Fibroblast of villous mesenchyme (primary cell): Measurements from ENCODE around the gene MIS18BP1. TPM values are rescaled to one million over a fixed set of nuclear protein-coding genes. Genes with fewer than 3 reads are reported as not detected.

Experiments used
- DNase-seq: peaks from one replicate; pipeline ENCODE4 v3.0.0-alpha.2; 2010; ENCODE audit warnings: low read depth
- H3K4me3 ChIP-seq: 2 replicates; pipeline ENCODE4 v1.5.1; 2011; ENCODE audit warnings: low read depth, mild to moderate bottlenecking, low read length
- total RNA-seq: library from RNA; depleted of rRNA; stranded (reverse); fragments of >200 nt; gene quantifications from 2 replicates; pipeline ENCODE4 v1.2.3, GENCODE V29; 2012
- TF ChIP-seq, protein P1 (sequence below): IDR thresholded peaks from 2 replicates; pipeline ENCODE4 v1.5.1; 2012; ENCODE audit warnings: low read depth, mild to moderate bottlenecking, low read length; ENCODE audit not compliant: insufficient read depth

Gene MIS18BP1
- total RNA-seq, 1 donor = 40.6 TPM

GRCh38 chr14:45212231-45212630 lies 40.8 kb downstream of the MIS18BP1 start:
- no peak overlapping the region for H3K4me3 ChIP-seq
- TF ChIP-seq, protein P1, sequence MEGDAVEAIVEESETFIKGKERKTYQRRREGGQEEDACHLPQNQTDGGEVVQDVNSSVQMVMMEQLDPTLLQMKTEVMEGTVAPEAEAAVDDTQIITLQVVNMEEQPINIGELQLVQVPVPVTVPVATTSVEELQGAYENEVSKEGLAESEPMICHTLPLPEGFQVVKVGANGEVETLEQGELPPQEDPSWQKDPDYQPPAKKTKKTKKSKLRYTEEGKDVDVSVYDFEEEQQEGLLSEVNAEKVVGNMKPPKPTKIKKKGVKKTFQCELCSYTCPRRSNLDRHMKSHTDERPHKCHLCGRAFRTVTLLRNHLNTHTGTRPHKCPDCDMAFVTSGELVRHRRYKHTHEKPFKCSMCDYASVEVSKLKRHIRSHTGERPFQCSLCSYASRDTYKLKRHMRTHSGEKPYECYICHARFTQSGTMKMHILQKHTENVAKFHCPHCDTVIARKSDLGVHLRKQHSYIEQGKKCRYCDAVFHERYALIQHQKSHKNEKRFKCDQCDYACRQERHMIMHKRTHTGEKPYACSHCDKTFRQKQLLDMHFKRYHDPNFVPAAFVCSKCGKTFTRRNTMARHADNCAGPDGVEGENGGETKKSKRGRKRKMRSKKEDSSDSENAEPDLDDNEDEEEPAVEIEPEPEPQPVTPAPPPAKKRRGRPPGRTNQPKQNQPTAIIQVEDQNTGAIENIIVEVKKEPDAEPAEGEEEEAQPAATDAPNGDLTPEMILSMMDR = no peak
- no peak for DNase-seq

DNA sequence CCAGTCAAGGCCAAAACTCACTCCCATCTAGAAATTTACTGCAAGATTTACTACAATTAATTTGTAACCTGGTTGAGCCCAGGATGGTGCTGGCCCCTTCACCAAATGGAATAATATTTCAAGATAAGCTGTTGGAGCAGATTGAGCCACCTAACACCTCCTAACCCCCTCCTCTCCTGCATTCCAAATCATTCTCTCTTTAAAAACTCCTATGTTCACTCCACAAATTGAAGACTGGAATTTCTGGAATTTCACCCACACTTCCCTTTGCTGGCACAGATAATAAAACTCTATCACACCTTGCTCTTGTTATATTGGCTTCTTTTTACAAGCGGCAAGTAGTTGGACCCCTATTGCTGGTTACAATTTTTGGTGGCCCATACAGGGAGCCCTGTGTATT lies 41.7 kb downstream of the MIS18BP1 start:
- TF ChIP-seq, protein P1 = no peak
- no peak for DNase-seq
- H3K4me3 ChIP-seq = no peak overlapping the region

- DNase-seq = no peak
- TF ChIP-seq, protein P1 = no peak
- no peak overlapping the region for H3K4me3 ChIP-seq
Measured at GRCh38 chr14:45210159-45210558, 42.8 kb downstream of the MIS18BP1 start.

DNA sequence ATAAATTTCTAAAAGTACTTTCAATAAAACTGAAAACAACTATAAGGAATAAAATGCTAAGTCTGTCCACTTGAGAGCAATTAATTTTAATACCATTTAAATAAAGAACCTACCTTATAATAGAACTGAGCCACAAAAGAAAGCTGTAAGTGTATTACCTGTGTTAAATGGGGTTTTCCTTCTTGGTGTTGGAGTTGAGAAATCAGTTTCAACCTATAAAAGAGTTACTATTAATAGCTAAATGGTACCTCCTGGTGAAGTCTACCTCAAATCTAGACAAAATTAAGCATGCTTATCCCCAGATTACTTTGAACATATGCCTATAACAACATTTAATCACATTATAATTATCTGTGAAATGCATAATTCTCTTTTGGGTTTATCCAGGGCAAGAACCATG lies 48.8 kb downstream of the MIS18BP1 start:
- DNase-seq = no peak
- no peak overlapping the region for H3K4me3 ChIP-seq
- TF ChIP-seq, protein P1 = no peak

GRCh38 chr14:45201905-45202304 lies 51.1 kb downstream of the MIS18BP1 start:
- TF ChIP-seq, protein P1 = peak; percentile 35
- H3K4me3 ChIP-seq = no peak overlapping the region
- DNase-seq = peak; percentile 39

DNA sequence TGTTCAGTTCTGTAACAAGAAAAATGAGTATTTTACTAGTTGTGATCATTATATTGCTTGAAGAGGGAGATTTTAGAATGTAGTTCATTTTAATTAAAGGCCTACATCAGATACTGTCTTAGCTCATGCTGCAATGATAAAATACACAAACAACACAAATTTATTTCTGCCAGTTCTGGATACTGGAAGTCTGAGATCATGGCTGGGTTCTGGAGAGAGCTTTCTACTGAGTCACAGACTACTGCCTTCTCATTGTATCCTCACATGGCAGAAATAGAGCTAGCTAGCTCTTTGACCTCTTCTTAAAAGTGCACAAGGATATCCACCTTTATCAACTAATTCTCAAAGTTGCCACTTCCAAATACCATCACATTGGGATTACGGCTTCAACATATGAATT lies 53.8 kb downstream of the MIS18BP1 start:
- no peak overlapping the region for H3K4me3 ChIP-seq
- peak; percentile 11 for DNase-seq
- TF ChIP-seq, protein P1 = no peak

DNA sequence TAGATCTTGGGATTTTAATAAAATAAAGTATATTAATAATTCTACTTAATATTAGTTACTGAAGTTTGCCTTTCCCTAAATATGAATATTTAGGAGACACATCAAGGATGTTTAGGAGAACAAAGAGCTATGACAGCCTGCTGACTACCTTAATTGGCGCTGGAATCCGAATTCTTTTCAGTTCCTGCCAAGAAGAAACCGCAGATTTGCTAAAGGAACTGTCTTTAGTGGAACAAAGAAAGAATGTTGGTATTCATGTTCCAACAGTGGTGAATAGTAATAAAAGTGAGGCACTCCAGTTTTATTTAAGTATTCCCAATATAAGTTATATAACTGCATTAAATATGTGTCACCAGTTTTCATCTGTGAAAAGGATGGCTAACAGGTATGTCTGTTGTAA lies 54.5 kb downstream of the MIS18BP1 start:
- DNase-seq = no peak
- H3K4me3 ChIP-seq = no peak overlapping the region
- TF ChIP-seq, protein P1 = no peak
